Stimulated activated CD8-positive, alpha-beta memory T cell treated with anti-CD3 and anti-CD28 coated beads, Interleukin-7, amount 100 ng/mL, for 48 hours (primary cell): ENCODE measurements around the gene KRT40.

ENCODE experiments used
- DNase-seq, 2 donors: peaks; one replicate each; pipeline ENCODE4 v3.0.0-alpha.2; 2020; ENCODE audit warnings: low read depth in 1 of 2; ENCODE audit errors: extremely low read depth in 1 of 2

KRT40 gene

GRCh38 chr17:40997361-40997760 lies 13.2 kb upstream of the KRT40 start:
- no peak for DNase-seq

DNA sequence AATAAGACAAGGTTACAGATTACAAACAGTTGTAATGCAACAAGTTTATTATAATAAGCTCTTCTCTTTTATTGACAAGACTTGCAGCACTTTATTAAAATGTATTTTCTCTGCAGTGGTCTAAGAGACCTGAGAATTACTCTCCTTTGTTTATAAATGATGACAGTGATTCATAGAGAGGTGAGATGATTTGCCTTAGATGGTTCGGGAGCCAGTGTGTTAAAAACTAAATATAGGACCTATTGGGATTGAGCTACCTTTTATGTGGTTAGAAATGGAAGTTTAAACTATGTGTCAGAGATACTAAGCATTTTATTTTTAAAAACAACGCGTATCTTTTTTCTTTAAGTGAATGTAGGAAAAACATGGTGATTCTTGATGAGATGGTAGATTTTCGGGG lies 12.7 kb upstream of the KRT40 start:
- DNase-seq: no peak

DNA sequence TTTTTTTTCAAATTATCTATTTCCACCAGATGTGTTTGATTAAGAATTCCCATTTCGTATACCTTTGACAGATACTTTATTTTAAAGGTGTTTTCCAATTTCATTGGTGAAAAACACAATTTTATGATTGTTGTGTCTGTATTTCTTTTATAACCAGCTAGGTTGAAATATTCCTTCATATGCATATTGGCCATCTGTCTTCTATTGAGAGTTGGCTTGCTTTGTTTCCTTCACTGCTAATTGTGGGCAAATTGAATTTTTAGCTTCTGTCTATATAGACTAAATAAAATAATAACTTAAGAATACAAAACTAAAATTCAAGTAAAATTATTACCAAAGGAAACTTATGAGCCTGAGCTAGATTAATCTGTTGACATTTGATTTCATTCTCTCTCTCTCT lies 11.0 kb upstream of the KRT40 start:
- DNase-seq: no peak

DNA sequence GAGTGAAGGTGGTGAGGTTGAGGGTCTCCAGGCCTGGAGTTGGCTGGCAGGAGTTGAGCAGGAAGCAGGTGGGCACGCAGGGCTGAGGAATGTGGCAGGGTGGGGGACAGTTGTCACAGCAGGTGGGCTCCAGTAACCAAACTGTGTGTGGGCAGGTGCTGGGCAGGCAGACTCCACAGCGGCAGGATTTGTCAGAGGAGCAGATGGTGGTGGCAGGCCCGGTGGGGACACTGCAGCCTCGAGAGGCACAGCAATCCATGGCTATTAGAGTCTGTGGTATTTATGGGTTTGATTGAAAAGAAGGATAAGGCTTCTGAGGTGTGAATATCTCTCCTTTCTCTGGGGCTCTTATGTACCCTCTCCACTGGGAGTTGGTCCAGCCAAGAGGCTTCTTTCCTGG lies 9.7 kb upstream of the KRT40 start, which contains the start of gene KRTAP3-3:
Gene KRTAP3-3 (minus strand): TSS at position 326 of the 400 bp plus-strand sequence. CDS start 67 bp downstream, at position 259.
- no peak for DNase-seq

DNA sequence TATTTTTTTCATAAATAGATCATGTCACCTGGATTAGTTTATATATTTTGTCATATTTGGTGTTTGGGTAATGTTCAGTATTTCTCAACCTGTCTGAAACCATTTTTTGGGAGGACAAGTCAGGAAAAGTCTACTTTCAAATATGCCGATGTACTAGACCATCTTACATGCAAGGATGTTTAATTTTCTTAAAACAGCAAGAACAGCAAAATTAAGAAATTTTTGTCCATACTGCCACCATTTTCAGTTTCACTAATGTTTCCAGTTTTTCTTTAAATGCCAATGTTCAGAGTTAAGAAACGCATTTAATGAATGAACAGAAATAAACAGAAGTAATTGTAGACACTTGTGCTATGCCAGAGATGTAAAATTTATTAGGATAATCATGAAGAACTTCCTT lies 9.0 kb upstream of the KRT40 start:
- DNase-seq: no peak

DNA sequence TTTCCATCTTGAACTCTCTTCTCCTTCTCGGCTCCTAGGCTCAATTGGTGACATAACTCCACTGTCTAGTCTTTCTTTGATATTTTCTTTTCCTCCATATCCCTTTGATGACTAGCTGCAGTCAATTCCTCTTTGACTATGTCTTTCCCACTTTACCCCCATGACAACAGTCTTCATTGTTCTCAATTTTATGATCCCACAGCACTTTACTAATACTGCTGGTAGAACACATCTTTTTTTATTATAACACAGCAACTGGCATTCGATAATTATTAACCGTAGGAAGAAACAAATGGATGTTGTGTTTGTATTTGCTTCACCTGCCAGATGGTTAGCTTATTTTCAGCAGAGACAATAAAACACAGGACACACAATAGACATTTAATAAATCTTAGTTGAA lies 8.5 kb upstream of the KRT40 start:
- DNase-seq: no peak

GRCh38 chr17:40986920-40987319 lies 2.8 kb upstream of the KRT40 start:
- no peak for DNase-seq

GRCh38 chr17:40981115-40981514 lies 3.0 kb downstream of the KRT40 start:
- no peak for DNase-seq

DNA sequence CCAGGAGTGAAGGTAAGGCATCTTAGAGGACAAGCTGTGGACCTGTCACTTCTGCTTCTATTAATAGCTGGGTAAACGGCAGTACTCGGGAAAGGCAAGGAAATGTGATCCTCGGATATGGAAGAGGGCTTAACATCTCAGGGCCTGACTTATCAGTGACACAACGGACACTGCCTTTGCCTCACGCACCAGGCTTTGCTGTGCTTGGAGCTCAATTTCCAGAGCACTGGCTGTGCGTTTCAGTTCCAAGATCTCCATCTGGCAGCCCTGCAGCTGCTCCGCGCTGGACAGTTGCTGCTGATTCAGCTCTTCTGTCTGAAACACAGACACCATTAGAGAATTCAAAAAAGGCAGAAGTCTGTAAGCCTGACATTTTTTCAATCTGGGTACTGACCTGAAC lies 3.5 kb downstream of the KRT40 start:
- no peak for DNase-seq

DNA sequence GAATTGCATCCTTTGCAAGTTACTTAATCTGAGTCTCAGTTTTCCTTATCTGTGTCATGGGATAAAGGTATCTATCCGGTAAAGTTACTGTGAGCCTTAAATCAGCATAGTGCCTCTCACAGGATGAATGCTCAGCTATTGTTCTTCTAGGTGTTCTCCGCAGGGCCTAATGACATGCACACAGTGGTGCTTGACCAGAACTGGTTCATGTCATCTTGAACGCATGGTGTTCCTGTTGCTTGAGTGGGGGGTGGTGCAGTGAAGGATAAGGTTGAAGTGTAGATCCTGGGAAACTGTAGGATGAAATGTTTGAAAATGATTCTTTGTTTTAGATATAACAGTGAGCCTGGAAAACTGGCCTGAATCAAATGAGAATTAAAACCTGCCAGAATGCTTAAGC lies 4.0 kb downstream of the KRT40 start:
- no peak for DNase-seq

GRCh38 chr17:40978575-40979151 lies 5.5 kb downstream of the KRT40 start:
- DNase-seq: no peak

DNA sequence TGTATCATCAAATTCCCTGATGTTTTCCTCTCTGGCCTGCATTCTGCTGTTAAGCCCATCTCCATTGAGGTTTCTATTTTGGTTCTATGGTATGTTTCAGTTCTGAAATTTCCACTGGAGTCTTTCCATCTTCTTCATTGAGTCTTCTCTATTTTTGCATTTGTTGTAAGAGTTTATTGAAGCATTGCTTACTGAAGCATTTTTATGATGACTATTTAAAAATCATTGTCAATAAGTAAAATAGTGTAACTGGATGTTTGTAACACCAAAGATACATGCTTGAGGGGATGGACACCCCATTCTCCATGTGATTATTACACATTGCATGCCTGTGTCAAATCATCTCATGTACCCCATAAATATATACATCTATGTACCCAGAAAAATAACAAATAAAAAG lies 8.6 kb downstream of the KRT40 start:
- DNase-seq: no peak

DNA sequence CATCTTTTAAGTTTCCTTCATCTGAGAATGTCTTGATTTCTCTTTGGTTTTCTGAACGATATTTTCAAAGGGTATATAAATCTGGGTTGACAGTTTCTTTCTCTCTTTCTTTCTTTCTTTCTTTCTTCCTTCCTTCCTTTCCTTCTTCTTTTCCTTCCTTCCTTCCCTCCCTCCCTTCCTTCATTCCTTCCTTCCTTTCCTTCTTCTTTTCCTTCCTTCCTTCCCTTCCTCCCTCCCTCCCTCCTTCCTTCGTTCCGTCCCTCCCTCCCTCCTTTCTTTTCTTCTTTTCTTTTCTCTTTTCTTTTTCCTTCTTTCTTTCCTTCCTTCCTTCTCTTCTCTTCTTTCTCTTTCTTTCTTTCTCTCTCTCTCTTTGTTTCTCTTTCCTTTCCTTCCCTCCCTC lies 9.8 kb downstream of the KRT40 start:
- no peak for DNase-seq

GRCh38 chr17:40967582-40967981 lies 16.5 kb downstream of the KRT40 start:
- no peak for DNase-seq

DNA sequence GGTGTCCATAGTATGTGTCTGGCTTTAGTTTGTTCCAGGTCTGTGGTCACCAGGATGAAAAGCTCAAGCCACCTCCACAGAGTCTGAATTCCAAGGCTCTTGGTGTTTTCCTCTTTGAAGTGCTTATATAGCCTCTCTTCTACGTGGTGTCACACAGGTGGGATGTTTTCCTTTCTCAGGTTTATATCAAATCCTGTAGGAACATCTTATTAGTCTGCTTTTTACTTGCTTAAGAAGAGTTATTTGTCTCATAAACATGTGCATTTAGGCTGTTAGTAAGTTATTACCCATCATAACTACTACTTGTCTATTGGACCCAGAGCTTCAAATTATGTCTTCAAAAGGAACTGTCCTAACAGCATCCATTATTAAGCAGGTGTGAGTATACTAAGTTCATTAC lies 17.3 kb downstream of the KRT40 start, which contains the start of gene KRT39:
Gene KRT39 (minus strand): TSS at position 101 of the 400 bp plus-strand sequence. CDS start 92 bp downstream, at position 9.
- no peak for DNase-seq

DNA sequence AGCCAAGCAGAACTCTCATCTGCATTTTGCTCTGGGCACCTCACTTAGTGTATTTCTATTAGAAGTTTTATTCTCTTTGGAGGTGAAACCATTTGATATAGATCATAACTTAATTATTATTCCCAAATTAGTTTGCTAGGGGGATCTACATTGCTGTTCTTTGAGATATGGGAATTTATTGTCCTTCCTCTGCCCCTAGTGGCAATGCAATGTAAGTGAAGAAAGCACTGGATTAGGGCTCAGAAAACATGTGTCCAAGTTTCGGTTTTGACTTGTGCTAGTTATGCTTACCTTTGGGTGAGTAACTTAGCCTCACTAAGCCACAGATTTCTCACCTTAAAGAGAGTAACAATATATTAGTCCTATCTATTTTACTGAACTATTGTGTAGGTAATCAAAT lies 20.3 kb downstream of the KRT40 start:
- DNase-seq: no peak

DNA sequence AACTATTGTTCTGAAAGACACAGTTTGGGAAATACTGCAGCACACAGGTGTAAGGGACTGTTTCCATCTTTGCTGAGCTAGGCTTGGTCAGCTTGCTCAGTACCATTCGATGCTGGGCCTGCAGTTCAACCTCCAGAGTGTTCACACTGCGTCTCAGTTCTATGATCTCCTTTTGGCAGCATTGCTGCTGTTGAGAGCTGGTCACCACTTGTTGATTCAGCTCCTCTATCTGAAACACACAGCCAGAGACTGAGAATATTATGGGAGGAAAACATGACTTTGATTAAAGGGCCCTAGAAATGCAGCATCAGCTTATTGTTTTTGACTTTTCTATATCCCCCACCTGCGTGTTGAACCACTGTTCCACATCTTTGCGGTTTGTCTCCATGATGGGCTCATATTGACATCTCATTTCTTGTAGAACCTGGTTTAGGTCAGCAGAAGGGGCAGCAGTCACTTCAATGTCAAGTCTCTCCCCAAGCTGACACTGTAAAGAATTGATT lies 22.0 kb downstream of the KRT40 start:
- no peak for DNase-seq

GRCh38 chr17:40961591-40961990 lies 22.5 kb downstream of the KRT40 start:
- no peak for DNase-seq

DNA sequence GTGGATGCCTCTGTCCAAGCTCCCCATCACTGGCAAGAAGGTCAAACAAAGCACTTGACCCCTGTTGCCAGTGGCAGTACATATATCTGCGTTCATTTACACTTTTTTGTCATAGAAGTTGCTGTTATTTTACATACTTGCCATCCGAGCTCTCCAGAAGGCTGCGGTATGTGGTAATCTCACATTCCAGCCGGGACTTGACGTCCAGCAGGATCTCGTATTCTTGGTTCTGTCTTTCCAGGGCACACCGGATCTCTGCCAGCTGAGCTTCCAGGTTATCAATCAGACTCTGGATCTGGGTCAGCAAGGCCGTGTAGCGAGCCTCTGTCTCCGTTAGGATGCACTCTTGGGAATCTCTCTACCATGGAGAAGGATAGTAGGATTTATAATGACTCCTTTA lies 24.0 kb downstream of the KRT40 start:
- no peak for DNase-seq

GRCh38 chr17:40958086-40958953 lies 25.8 kb downstream of the KRT40 start:
- no peak for DNase-seq

- no peak for DNase-seq
Observed at GRCh38 chr17:40956401-40957254, 27.5 kb downstream of the KRT40 start.
